ENCODE measurements around the gene VHLL. TPM values are rescaled to one million over a fixed set of nuclear protein-coding genes. Genes with fewer than 3 reads are reported as not detected.
A peak's percentile ranks its signal among the peaks of the same experiment; 100 is the strongest.

Gene VHLL
- polyA plus RNA-seq, 1 donor (not counting 4 experiments of a cell fraction or from before 2014, with no cell fraction given): not detected

- Histone ChIP-seq H3K9me1 (ENCODE audit: control insufficient read depth, extremely low read depth, insufficient read depth, low read length) (no peaks in the 10 kb centered on the region), H3K9me3 (ENCODE audit: control insufficient read depth, low read depth, low read length) (no peaks in the 10 kb centered on the region), H3K79me2 (ENCODE audit: control insufficient read depth, insufficient read depth, low read length) (peaks cover 12% of the 10 kb centered on the region), H3K4me3 (ENCODE audit: control insufficient read depth in 2 of 3, extremely low read depth in 1 of 3, insufficient read depth in 2 of 3, low read depth in 1 of 3, low read length in 3 of 3) (no peak overlapping the region), H2AFZ (ENCODE audit: control insufficient read depth, low read length) (no peak overlapping the region), H3K4me1 (ENCODE audit: control insufficient read depth, extremely low read depth, insufficient read depth, low read length) (no peaks in the 10 kb centered on the region), H3K4me2 (ENCODE audit: control insufficient read depth, extremely low read depth, insufficient read depth, low read depth, low read length) (no peak overlapping the region), H3K27ac (ENCODE audit: control insufficient read depth, insufficient read depth, low read length) (no peak overlapping the region), H3K9ac (ENCODE audit: control insufficient read depth, extremely low read depth, insufficient read depth, low read length) (no peak overlapping the region), H3K27me3 (ENCODE audit: control insufficient read depth, extremely low read depth, insufficient read depth, low read length) (no peaks in the 10 kb centered on the region), H3K36me3 (ENCODE audit: control insufficient read depth in 2 of 2, extremely low read depth in 1 of 2, insufficient read depth in 2 of 2, low read length in 2 of 2) (peaks cover 34% of the 10 kb centered on the region in 2 experiments), H4K20me1 (ENCODE audit: control insufficient read depth, extremely low read depth, insufficient read depth, low read length) (peaks cover 3% of the 10 kb centered on the region)
- DNase-seq (ENCODE audit: low read depth, low spot score): no peak
- no peak for FAIRE-seq
- TF ChIP-seq CTCF (optimal IDR thresholded peaks at IDR 0.05 in 1 of 3, IDR thresholded peaks at IDR 0.05 in 1 of 3, conservative IDR thresholded peaks at IDR 0.05 in 1 of 3; ENCODE audit: extremely low read depth in 1 of 3, insufficient read depth in 2 of 3, low read length in 3 of 3) (peak in 2 of 3 experiments; percentile 18 to 42), EZH2 (IDR thresholded peaks at IDR 0.05; ENCODE audit: low read length) (no peak)
- dilution Hi-C loops (cut with MboI; ENCODE audit: extremely low pct_ligation_motif_present, low sequenced_read_pairs): no loop called here
Measured at GRCh38 chr1:156319664-156320063, 20.6 kb upstream of the VHLL start.

GRCh38 chr1:156316909-156317308 is 17.8 kb upstream of the VHLL start:
- dilution Hi-C loops (cut with MboI; ENCODE audit: extremely low pct_ligation_motif_present, low sequenced_read_pairs): no loop called here
- TF ChIP-seq EZH2 (IDR thresholded peaks at IDR 0.05; ENCODE audit: low read length): no peak
- TF ChIP-seq CTCF (optimal IDR thresholded peaks at IDR 0.05 in 1 of 3, IDR thresholded peaks at IDR 0.05 in 1 of 3, conservative IDR thresholded peaks at IDR 0.05 in 1 of 3; ENCODE audit: extremely low read depth in 1 of 3, insufficient read depth in 2 of 3, low read length in 3 of 3): no peak
- FAIRE-seq: no peak

More at GRCh38 chr1:156316909-156317308, 17.8 kb upstream of the VHLL start:
- H3K27me3 ChIP-seq (ENCODE audit: control insufficient read depth, extremely low read depth, insufficient read depth, low read length): no peaks in the 10 kb centered on the region
- H3K36me3 ChIP-seq (ENCODE audit: control insufficient read depth in 2 of 2, extremely low read depth in 1 of 2, insufficient read depth in 2 of 2, low read length in 2 of 2): peaks cover 38 to 40% of the 10 kb centered on the region in 2 experiments
- H3K27ac ChIP-seq (ENCODE audit: control insufficient read depth, insufficient read depth, low read length): no peak overlapping the region
- no peaks in the 10 kb centered on the region for H3K9me1 ChIP-seq (ENCODE audit: control insufficient read depth, extremely low read depth, insufficient read depth, low read length)
- H3K79me2 ChIP-seq (ENCODE audit: control insufficient read depth, insufficient read depth, low read length): peaks cover 8% of the 10 kb centered on the region
- H4K20me1 ChIP-seq (ENCODE audit: control insufficient read depth, extremely low read depth, insufficient read depth, low read length): peaks cover 3% of the 10 kb centered on the region
- no peak overlapping the region for H3K4me2 ChIP-seq (ENCODE audit: control insufficient read depth, extremely low read depth, insufficient read depth, low read depth, low read length)
- no peaks in the 10 kb centered on the region for H3K4me1 ChIP-seq (ENCODE audit: control insufficient read depth, extremely low read depth, insufficient read depth, low read length)
- H3K4me3 ChIP-seq (ENCODE audit: control insufficient read depth in 2 of 3, extremely low read depth in 1 of 3, insufficient read depth in 2 of 3, low read depth in 1 of 3, low read length in 3 of 3): no peak overlapping the region
- H3K9me3 ChIP-seq (ENCODE audit: control insufficient read depth, low read depth, low read length): no peaks in the 10 kb centered on the region
- no peak overlapping the region for H3K9ac ChIP-seq (ENCODE audit: control insufficient read depth, extremely low read depth, insufficient read depth, low read length)
- no peak for DNase-seq (ENCODE audit: low read depth, low spot score)
- no peak overlapping the region for H2AFZ ChIP-seq (ENCODE audit: control insufficient read depth, low read length)

All from keratinocyte (primary cell).